ENCODE measurements around the gene SCAF4. TPM values are rescaled to one million over a fixed set of nuclear protein-coding genes. Genes with fewer than 3 reads are reported as not detected.
"Not testable (repeated sequence)": the region's sequence is repeated elsewhere in the genome, so short reads cannot be mapped to it uniquely, and the experiment has no call there.

The SCAF4 gene
- total RNA-seq, 1 donor from 2014 or later: 49.7 TPM

DNA sequence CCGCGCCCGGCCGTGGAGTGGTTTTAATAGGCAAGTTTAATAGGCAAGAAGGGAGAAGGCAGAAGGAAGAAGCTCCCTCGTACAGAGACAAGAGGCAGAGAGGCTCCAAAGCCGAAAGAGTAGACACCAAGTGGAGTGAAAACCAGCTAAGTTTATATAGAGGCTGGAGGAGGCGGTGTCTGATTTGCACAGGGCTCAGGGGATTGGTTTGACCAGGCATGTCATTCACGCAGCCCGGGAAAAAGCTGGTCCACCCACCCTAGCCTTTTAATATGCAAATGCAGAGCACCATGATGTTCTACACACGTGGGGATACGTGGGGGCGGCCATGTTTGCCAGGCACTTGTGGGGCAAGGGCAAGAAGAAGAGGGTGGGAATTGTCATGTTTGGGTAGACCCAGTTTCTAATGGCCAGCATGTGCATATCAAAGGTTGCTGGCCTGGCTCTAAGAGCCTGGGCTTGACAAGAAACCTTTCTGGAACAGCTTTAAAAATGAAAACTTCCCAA lies 90.4 kb downstream of the SCAF4 start:
- H3K4me3 Mint-ChIP-seq (ENCODE audit: unreplicated experiment): no peak overlapping the region
- H3K9me3 Mint-ChIP-seq (ENCODE audit: unreplicated experiment): no peaks in the 10 kb centered on the region
- DNase-seq (ENCODE audit: low spot score): no peak
- TF ChIP-seq CTCF (IDR thresholded peaks at IDR 0.05; ENCODE audit: unreplicated experiment): no peak
- H3K4me1 Mint-ChIP-seq (ENCODE audit: unreplicated experiment): peaks cover 7% of the 10 kb centered on the region
- no peak overlapping the region for H3K27ac Mint-ChIP-seq (ENCODE audit: unreplicated experiment)
- no peaks in the 10 kb centered on the region for H3K36me3 Mint-ChIP-seq (ENCODE audit: low read depth, unreplicated experiment)
- no peaks in the 10 kb centered on the region for H3K27me3 Mint-ChIP-seq (ENCODE audit: unreplicated experiment)

GRCh38 chr21:31636874-31637273 lies 95.0 kb downstream of the SCAF4 start:
- DNase-seq (ENCODE audit: low spot score): no peak
- no peak for TF ChIP-seq CTCF (IDR thresholded peaks at IDR 0.05; ENCODE audit: unreplicated experiment)
- H3K27me3 Mint-ChIP-seq (ENCODE audit: unreplicated experiment): no peaks in the 10 kb centered on the region
- H3K4me1 Mint-ChIP-seq (ENCODE audit: unreplicated experiment): no peaks in the 10 kb centered on the region
- H3K9me3 Mint-ChIP-seq (ENCODE audit: unreplicated experiment): no peaks in the 10 kb centered on the region
- no peaks in the 10 kb centered on the region for H3K36me3 Mint-ChIP-seq (ENCODE audit: low read depth, unreplicated experiment)
- H3K4me3 Mint-ChIP-seq (ENCODE audit: unreplicated experiment): no peak overlapping the region
- no peak overlapping the region for H3K27ac Mint-ChIP-seq (ENCODE audit: unreplicated experiment)

DNA sequence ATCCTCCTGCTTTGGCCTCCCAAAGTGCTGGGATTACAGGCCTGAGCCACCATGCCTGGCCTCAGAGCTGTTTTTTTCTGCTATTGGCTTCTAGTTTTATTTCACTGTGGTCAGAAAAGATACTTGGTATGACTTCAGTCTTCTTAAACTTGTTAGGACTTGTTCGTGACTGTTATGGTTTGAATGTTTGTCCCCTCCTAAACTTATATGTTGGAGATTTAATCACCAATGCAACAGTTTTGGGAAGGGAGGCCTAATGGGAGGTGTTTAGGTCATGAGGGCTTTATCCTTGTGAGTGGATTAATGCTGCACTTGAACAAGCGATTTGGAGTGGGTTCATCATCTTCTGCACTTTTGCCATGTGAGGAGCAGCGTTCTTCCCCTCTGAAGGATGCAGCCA lies 96.9 kb downstream of the SCAF4 start:
- Mint-ChIP-seq H3K4me3 (ENCODE audit: unreplicated experiment) (no peak overlapping the region), H3K4me1 (ENCODE audit: unreplicated experiment) (no peaks in the 10 kb centered on the region), H3K9me3 (ENCODE audit: unreplicated experiment) (no peaks in the 10 kb centered on the region), H3K36me3 (ENCODE audit: low read depth, unreplicated experiment) (no peaks in the 10 kb centered on the region), H3K27me3 (ENCODE audit: unreplicated experiment) (no peaks in the 10 kb centered on the region), H3K27ac (ENCODE audit: unreplicated experiment) (no peak overlapping the region)
- no peak for TF ChIP-seq CTCF (IDR thresholded peaks at IDR 0.05; ENCODE audit: unreplicated experiment)
- no peak for DNase-seq (ENCODE audit: low spot score)

DNA sequence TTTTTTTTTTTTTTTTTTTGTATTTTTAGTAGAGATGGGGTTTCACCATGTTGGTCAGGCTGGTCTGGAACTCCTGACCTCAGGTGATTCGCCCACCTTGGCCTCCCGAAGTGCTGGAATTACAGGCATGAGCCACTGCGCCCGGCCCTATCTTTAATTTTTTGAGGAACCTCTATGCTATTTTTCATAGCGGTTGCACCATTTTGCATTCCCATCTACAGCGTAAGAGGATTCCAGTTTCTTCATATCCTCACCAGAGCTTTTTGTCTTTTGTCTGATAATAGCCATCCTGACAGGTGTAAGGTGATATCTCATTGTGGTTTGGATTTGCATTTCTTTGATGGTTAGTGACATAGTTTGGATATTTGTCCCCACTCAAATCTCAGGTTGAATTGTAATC lies 100.0 kb downstream of the SCAF4 start:
- H3K4me3 Mint-ChIP-seq (ENCODE audit: unreplicated experiment); H3K27me3 Mint-ChIP-seq (ENCODE audit: unreplicated experiment); H3K4me1 Mint-ChIP-seq (ENCODE audit: unreplicated experiment); DNase-seq (ENCODE audit: low spot score); H3K36me3 Mint-ChIP-seq (ENCODE audit: low read depth, unreplicated experiment); H3K27ac Mint-ChIP-seq (ENCODE audit: unreplicated experiment); H3K9me3 Mint-ChIP-seq (ENCODE audit: unreplicated experiment): not testable (repeated sequence)

DNA sequence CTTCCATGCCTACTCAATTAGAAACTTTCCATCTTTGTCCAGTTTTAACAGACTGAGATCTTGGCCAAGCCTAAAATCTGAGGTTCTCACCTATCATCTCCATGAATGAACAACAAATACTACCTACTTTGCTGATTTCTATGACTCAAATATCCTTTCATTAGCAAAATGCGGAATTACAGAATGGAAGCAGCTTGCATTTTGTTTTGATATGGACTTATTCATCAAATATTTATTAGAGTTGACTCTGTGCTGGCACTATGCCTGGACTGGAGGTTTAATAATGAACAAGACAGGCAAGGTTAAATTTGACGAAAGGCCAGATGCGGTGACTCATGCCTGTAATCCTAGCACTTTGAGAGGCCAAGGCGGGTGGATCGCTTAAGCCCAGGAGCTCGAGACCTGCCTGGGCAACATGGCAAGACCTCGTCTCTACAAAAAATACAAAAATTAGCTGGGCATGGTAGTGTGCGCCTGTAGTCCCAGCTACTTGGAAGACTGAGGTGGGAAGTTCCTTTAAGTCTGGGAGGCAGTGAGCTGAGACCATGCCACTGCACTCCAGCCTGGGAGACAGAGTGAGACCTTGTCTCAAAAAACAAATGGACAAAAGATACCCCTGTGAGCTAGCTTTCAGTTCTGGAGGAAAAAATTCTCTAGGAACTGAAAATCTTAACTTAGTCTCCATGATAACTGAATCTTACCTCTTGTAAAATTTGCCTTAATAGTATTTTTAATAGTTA lies 101.8 kb downstream of the SCAF4 start:
- no peaks in the 10 kb centered on the region for H3K9me3 Mint-ChIP-seq (ENCODE audit: unreplicated experiment)
- H3K4me3 Mint-ChIP-seq (ENCODE audit: unreplicated experiment): no peak overlapping the region
- H3K36me3 Mint-ChIP-seq (ENCODE audit: low read depth, unreplicated experiment): no peaks in the 10 kb centered on the region
- no peaks in the 10 kb centered on the region for H3K27me3 Mint-ChIP-seq (ENCODE audit: unreplicated experiment)
- no peak for TF ChIP-seq CTCF (IDR thresholded peaks at IDR 0.05; ENCODE audit: unreplicated experiment)
- no peak overlapping the region for H3K27ac Mint-ChIP-seq (ENCODE audit: unreplicated experiment)
- no peaks in the 10 kb centered on the region for H3K4me1 Mint-ChIP-seq (ENCODE audit: unreplicated experiment)
- DNase-seq (ENCODE audit: low spot score): no peak

All from endothelial cell (in vitro differentiated cells).